IPS-18a (cell line): Measurements from ENCODE around the gene BBX.
"Not testable (repeated sequence)": the region's sequence is repeated elsewhere in the genome, so short reads cannot be mapped to it uniquely, and the experiment has no call there.

ENCODE experiments used
- H3K27ac ChIP-seq: one replicate; pipeline ENCODE4 v1.5.1; 2013; ENCODE audit warnings: low read length
- H3K27me3 ChIP-seq: one replicate; pipeline ENCODE4 v1.6.1; 2013; ENCODE audit warnings: mild to moderate bottlenecking, low read length; ENCODE audit not compliant: control insufficient read depth, insufficient read depth
- H3K36me3 ChIP-seq: one replicate; pipeline ENCODE4 v1.6.1; 2013; ENCODE audit warnings: low read depth, low read length; ENCODE audit not compliant: control insufficient read depth
- H3K4me1 ChIP-seq: one replicate; pipeline ENCODE4 v1.6.1; 2013; ENCODE audit warnings: low read depth, low read length; ENCODE audit not compliant: control insufficient read depth
- H3K4me3 ChIP-seq: one replicate; pipeline ENCODE4 v1.5.1; 2013; ENCODE audit warnings: low read length
- H3K9ac ChIP-seq: one replicate; pipeline ENCODE4 v1.6.1; 2013; ENCODE audit warnings: mild to moderate bottlenecking, low read length, moderate library complexity
- H3K9me3 ChIP-seq: one replicate; pipeline ENCODE4 v1.6.1; 2013; ENCODE audit warnings: low read depth, low read length; ENCODE audit not compliant: control insufficient read depth

Gene BBX

DNA sequence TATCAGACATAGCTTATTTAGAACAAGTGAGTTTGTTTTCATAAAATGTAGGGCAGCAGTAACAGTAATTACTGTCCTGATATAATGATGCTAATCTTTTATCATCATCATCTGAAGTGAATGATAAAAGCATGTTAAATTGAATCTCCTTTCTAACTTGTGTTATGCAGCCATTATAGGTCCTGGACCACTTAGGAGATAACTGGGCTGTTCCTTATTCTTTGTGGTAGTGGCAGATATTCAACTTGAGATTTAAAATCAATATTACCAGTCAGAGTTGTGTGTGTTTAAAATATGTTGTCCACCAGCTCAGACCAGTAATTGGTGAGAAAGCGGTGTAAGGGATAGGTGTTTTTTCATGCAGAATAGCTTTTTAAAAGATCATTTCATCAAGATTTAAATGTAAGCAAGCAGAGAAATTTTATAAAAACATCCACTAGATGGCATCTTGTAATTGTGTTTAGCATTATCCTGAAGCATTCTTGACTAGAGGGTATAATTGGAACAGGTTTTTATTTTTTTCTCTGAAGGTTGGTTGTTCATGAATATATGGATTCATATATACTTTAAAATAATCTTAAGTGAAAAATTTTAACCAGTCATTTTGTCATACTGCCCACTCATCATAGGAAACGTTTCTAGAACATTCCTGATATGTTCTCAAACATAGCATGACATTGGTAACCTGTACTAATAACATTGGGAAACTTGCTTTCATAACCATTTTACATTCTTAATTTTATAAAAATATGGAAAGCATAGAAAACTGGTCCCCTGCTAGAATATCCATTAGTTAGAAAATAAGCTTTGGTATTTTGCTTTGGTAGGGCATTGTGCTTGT, 153.9 kb downstream of the BBX start:
- Histone ChIP-seq H3K4me1 (no peaks in the 10 kb centered on the region), H3K27me3 (no peaks in the 10 kb centered on the region), H3K9ac (no peak overlapping the region), H3K4me3 (no peak overlapping the region), H3K9me3 (no peaks in the 10 kb centered on the region), H3K27ac (no peak overlapping the region), H3K36me3 (no peaks in the 10 kb centered on the region)

DNA sequence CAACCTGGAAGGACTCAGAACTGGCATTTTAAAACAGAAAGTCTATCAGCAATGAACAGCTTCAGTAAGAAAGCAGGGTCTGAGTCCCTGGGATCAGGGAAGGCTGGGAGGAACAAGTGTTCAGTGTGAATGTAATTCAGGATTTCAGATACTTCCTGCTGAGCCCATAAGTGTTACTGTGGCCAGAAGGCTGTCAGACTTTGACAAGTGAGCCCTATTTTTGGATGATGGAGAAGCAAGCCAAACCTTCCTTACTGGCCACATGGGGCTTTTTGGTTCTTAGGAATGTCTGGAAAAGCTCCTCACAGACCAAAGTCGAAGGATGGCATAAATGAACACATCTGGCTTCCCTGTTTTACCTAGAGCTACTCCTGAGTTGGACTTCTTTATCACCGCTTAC, 157.2 kb downstream of the BBX start:
- Histone ChIP-seq H3K27ac (no peak overlapping the region), H3K9ac (no peak overlapping the region), H3K4me3 (no peak overlapping the region), H3K27me3 (no peaks in the 10 kb centered on the region), H3K36me3 (no peaks in the 10 kb centered on the region), H3K9me3 (no peaks in the 10 kb centered on the region), H3K4me1 (peaks cover 8% of the 10 kb centered on the region)

DNA sequence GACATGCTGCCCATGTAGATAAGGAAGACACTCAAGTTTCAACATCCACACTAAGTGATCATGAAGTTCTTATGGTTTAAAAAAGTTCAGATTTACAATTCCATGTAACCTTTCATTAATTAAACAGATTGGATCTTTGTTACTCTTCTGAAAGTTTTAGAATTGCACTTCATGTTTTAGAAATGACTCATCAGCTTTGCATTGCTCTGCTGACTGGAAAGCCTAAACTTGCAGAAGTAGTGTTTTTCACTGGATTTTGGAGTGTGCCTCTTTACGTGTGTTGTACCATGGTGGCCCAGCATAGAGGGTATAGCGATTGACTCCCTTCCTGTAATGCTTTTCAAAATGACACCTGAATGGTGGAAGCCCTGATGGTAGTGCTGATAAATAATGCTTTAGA, 157.9 kb downstream of the BBX start:
- H3K4me1 ChIP-seq: peaks cover 15% of the 10 kb centered on the region
- H3K9me3 ChIP-seq: no peaks in the 10 kb centered on the region
- H3K27me3 ChIP-seq: no peaks in the 10 kb centered on the region
- no peaks in the 10 kb centered on the region for H3K36me3 ChIP-seq
- no peak overlapping the region for H3K9ac ChIP-seq
- no peak overlapping the region for H3K4me3 ChIP-seq
- no peak overlapping the region for H3K27ac ChIP-seq

DNA sequence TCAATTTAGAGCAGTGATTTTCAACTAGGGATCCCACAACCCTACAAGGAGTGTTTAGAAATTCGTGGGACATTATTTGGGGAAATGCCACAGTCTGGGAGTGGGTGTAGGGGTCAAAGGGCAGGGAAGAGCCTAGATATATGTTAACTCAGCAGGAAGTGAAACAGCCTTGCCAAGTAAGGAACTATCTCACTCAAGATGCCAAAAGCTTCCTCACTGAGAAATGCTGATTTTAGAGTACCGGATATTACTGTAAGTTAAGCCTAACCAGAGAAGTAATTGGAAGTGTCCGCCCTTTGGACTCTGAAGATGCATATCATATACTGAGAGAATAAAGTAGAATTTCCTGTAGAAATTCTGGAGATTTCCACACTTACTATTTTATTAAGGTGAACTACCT, 158.6 kb downstream of the BBX start:
- no peak overlapping the region for H3K4me3 ChIP-seq
- H3K4me1 ChIP-seq: peaks cover 15% of the 10 kb centered on the region
- H3K27me3 ChIP-seq: no peaks in the 10 kb centered on the region
- no peak overlapping the region for H3K9ac ChIP-seq
- no peaks in the 10 kb centered on the region for H3K36me3 ChIP-seq
- no peaks in the 10 kb centered on the region for H3K9me3 ChIP-seq
- no peak overlapping the region for H3K27ac ChIP-seq

DNA sequence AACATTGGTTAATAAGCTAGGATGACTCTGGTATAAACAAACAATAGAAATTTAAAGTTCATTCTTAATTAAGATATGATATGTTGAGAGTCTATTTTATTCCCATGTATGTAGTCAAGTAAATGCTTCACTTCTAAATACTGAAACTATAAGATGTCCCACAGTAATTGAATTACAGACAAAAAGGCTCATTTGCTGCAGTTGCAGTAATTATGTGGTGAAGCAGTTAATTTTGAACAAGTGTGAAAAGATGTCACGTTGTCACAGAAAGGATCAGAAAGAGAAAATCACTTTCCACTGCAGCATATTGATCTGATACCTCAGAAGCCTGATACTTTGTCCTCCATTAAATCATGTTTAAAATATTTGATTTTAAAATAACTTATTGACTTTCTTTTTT, 159.8 kb downstream of the BBX start:
- Histone ChIP-seq H3K9me3 (no peaks in the 10 kb centered on the region), H3K27ac (no peak overlapping the region), H3K4me3 (no peak overlapping the region), H3K4me1 (peaks cover 15% of the 10 kb centered on the region), H3K9ac (no peak overlapping the region), H3K27me3 (no peaks in the 10 kb centered on the region), H3K36me3 (no peaks in the 10 kb centered on the region)

DNA sequence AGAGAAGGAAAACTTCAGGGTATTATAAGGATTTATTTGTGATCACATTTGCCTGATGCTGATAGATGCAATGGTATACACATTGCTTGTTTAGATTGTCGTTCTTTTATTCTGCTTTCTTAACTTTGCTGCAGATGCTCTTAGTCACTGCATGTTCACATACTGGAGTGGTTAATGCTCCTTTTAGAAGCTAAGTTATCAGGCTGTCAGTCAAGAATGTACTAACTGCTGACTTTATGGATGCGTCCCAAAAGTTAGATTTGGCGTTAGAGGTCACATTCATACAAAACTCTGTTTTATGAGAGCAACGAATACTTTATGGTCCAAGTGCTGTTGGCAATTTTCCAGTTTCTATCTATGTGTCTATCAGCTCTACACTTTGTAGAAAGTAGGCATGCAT, 160.7 kb downstream of the BBX start:
- Histone ChIP-seq H3K36me3 (no peaks in the 10 kb centered on the region), H3K9ac (no peak overlapping the region), H3K27ac (no peak overlapping the region), H3K4me1 (peaks cover 15% of the 10 kb centered on the region), H3K4me3 (no peak overlapping the region), H3K27me3 (no peaks in the 10 kb centered on the region), H3K9me3 (no peaks in the 10 kb centered on the region)

DNA sequence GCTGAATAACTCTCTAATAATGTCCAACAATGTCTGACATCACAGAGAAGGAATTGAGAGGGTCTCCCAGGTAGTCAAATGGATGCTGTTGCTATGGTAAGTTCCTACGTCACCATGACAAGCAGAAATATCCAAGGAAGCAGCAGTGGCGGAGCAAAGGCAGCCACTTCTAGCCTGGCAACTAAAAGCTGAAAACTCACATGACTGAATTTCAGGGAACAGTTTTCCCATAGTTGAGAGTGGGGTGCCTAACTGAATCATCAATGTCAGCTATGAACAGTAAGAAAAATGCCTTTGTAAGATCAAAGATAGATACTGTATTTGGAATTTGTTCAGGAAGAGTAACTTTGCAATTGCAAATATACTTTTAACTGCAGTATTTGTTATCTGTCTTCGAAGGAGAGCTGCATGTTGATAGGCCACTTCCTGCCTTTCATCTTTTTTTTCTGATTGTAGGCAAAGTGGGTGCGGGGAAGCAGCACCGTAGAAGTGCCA, 161.7 kb downstream of the BBX start:
- H3K27ac ChIP-seq: peak overlapping the region; percentile 13
- H3K36me3 ChIP-seq: no peaks in the 10 kb centered on the region
- no peaks in the 10 kb centered on the region for H3K9me3 ChIP-seq
- peaks cover 15% of the 10 kb centered on the region for H3K4me1 ChIP-seq
- H3K27me3 ChIP-seq: no peaks in the 10 kb centered on the region
- no peak overlapping the region for H3K9ac ChIP-seq
- peak overlapping the region; percentile 21 for H3K4me3 ChIP-seq

DNA sequence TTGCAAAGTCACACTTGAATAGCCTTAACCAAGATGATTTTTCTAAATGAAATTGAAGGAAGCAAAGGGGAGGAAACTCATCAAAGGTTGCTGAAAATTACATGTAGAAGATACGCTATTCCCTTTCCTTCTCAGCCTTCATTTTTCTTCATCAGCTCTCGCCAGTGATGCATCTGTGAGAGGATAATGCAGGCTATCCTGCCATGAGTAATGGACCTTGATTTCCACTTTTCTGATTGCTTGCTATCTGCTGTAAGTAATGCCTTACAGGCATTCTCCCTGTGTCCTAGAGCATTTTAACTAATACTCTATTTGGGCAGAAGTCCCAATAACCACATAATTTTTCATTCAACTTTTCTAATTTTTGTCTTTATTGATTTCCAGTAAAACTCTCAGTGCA, 162.6 kb downstream of the BBX start:
- Histone ChIP-seq H3K4me1 (peaks cover 15% of the 10 kb centered on the region), H3K36me3 (no peaks in the 10 kb centered on the region), H3K9me3 (no peaks in the 10 kb centered on the region), H3K27ac (no peak overlapping the region), H3K4me3 (no peak overlapping the region), H3K27me3 (no peaks in the 10 kb centered on the region), H3K9ac (no peak overlapping the region)

DNA sequence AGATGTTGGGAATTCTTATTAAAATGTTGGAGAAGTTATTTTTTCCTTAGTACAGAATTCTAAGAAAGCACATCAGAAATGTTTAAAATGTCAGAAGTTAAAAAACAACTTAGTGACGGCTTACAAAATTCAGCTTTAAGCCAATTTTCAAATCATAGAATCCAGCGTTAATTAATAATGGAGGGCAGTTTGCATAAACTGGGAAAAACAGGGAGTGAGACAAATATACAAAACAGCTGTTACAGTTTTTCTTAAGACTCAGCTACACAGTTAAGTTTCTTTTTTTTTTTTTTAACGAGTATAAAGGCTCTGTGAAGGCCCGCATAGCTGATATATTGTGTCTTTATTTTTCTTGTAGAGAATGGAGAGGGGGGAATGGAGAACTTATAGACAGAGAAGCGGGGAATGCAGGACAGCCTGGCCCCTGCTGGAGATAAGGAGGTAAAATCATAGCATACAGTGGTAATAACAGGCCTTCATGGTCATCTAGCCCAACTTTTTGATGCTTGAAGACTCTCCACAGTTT, 164.4 kb downstream of the BBX start:
- Histone ChIP-seq H3K27ac (no peak overlapping the region), H3K4me3 (no peak overlapping the region), H3K36me3 (no peaks in the 10 kb centered on the region), H3K9ac (no peak overlapping the region), H3K9me3 (no peaks in the 10 kb centered on the region), H3K27me3 (no peaks in the 10 kb centered on the region), H3K4me1 (peaks cover 15% of the 10 kb centered on the region)

DNA sequence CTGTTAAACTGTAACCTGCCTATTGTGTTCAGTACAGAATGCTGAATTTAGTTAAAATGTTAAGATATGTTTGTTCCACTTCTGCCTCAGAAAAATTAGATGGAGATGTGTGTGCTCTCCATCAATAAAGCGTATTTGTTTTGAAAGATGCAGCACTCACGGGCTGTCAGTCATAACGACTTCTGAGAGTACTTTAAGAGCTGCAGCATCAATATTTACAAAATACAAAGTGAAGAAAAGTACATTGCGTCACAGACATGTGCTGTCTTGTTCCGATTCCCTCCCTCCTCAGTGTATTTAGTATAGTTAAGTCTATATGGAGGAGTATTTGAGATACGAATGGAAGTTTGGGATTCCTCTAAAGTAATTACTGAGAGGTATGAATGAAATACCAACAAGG, 166.6 kb downstream of the BBX start:
- H3K27ac ChIP-seq: no peak overlapping the region
- no peaks in the 10 kb centered on the region for H3K36me3 ChIP-seq
- H3K9ac ChIP-seq: no peak overlapping the region
- peaks cover 13% of the 10 kb centered on the region for H3K4me1 ChIP-seq
- no peaks in the 10 kb centered on the region for H3K27me3 ChIP-seq
- H3K9me3 ChIP-seq: no peaks in the 10 kb centered on the region
- no peak overlapping the region for H3K4me3 ChIP-seq

DNA sequence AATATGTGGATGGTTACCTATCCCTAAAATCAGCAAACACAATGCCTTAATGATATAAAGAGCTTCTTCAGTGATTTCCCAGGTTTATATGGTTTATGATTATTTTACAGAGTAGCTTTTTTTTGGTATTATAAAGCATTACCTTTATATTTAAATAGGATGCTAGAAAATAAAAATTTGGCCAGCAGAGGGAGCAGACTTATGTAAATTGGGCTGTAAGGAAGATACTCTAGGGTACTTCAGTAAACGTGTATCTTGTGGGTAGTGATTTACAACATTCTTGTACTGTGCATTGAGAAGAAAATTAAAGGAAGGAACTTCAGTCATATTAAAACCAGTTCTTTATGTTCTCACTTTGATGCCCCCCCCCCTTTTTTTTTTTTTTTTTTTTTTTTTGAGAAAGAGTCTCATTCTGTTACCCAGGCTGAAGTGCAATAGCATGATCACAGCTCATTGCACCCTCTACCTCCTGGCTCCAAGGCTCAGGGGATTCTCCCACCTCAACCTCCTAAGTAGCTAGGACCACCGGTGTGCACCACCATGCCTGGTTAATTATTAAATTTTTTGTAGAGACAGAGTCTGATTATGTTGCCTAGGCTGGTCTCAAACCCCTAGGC, 167.9 kb downstream of the BBX start:
- Histone ChIP-seq H3K36me3 (no peaks in the 10 kb centered on the region), H3K9ac (no peak overlapping the region), H3K9me3 (no peaks in the 10 kb centered on the region), H3K27ac (no peak overlapping the region), H3K4me1 (peaks cover under 1% of the 10 kb centered on the region), H3K27me3 (no peaks in the 10 kb centered on the region), H3K4me3 (no peak overlapping the region)

DNA sequence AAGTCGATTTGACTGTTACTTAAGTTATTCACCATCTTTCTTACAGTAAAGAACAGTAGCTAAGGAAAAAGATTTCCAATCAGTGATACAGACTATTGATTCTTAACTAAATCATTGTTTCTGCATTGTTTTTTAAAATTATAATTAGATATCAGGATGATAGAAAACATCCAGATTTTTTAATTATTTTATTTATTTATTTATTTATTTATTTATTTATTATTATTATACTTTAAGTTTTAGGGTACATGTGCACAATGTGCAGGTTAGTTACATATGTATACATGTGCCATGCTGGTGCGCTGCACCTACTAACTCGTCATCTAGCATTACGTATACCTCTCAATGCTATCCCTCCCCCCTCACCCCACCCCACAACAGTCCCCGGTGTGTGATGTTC, 169.2 kb downstream of the BBX start:
- H3K36me3 ChIP-seq, H3K4me3 ChIP-seq, H3K9ac ChIP-seq, H3K4me1 ChIP-seq, H3K27ac ChIP-seq, H3K27me3 ChIP-seq, H3K9me3 ChIP-seq: not testable (repeated sequence)
